Chondrocyte (in vitro differentiated cells): ENCODE measurements around the gene PCDHGA7. TPM values are rescaled to one million over a fixed set of nuclear protein-coding genes. Genes with fewer than 3 reads are reported as not detected.
"Not testable (repeated sequence)": the region's sequence is repeated elsewhere in the genome, so short reads cannot be mapped to it uniquely, and the experiment has no call there.

Experiments
- DNase-seq: peaks from one replicate; pipeline ENCODE4 v3.0.0; 2021; ENCODE audit warnings: mixed read lengths, low spot score
- H3K27ac Mint-ChIP-seq: one replicate; pipeline ENCODE4 v1.8.0; 2021; ENCODE audit warnings: mild to moderate bottlenecking, moderate library complexity, mixed read lengths; ENCODE audit not compliant: unreplicated experiment
- H3K27me3 Mint-ChIP-seq: 2 replicates; pipeline ENCODE4 v1.8.0; 2021; ENCODE audit warnings: low read depth, mixed read lengths
- H3K36me3 Mint-ChIP-seq: 2 replicates; pipeline ENCODE4 v1.8.0; 2021; ENCODE audit warnings: low read depth, mixed read lengths
- H3K4me1 Mint-ChIP-seq: 2 replicates; pipeline ENCODE4 v1.8.0; 2021; ENCODE audit warnings: low read depth, mild to moderate bottlenecking, mixed read lengths
- H3K4me3 Mint-ChIP-seq: one replicate; pipeline ENCODE4 v1.8.0; 2021; ENCODE audit warnings: mild to moderate bottlenecking, moderate library complexity, mixed read lengths; ENCODE audit not compliant: unreplicated experiment
- H3K9me3 Mint-ChIP-seq: 2 replicates; pipeline ENCODE4 v1.8.0; 2021; ENCODE audit warnings: low read depth, mixed read lengths
- total RNA-seq: library from RNA; stranded (reverse); gene quantifications from 3 replicates; pipeline ENCODE4 v1.2.1, GENCODE V29; 2021
- TF ChIP-seq, protein P1 (sequence below): fragments of 200-600 bp; sonication (generic); IDR thresholded peaks from 2 replicates; pipeline ENCODE4 v1.5.0; 2021; ENCODE audit warnings: antibody characterized with exemption, mild to moderate bottlenecking, moderate library complexity

PCDHGA7 gene
- total RNA-seq, 1 donor from 2014 or later = 0.17 TPM

DNA sequence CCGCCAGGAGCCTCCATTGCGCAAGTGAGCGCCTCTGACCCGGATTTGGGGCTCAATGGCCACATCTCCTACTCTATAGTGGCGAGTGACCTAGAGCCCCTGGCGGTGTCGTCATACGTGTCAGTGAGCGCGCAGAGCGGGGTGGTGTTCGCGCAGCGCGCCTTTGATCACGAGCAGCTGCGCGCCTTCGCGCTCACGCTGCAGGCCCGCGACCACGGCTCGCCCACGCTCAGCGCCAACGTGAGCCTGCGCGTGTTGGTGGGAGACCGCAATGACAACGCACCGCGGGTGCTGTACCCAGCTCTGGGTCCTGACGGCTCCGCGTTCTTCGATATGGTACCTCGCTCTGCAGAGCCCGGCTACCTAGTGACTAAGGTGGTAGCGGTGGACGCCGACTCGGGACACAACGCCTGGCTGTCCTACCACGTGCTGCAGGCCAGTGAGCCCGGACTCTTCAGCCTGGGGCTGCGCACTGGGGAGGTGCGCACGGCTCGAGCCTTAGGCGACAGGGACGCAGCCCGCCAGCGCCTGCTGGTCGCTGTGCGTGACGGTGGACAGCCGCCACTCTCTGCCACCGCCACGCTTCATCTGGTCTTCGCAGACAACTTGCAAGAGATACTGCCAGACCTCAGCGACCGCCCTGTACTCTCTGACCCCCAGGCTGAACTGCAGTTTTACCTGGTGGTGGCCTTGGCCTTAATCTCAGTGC, 27.2 kb downstream of the PCDHGA7 start:
- TF ChIP-seq, protein P1, sequence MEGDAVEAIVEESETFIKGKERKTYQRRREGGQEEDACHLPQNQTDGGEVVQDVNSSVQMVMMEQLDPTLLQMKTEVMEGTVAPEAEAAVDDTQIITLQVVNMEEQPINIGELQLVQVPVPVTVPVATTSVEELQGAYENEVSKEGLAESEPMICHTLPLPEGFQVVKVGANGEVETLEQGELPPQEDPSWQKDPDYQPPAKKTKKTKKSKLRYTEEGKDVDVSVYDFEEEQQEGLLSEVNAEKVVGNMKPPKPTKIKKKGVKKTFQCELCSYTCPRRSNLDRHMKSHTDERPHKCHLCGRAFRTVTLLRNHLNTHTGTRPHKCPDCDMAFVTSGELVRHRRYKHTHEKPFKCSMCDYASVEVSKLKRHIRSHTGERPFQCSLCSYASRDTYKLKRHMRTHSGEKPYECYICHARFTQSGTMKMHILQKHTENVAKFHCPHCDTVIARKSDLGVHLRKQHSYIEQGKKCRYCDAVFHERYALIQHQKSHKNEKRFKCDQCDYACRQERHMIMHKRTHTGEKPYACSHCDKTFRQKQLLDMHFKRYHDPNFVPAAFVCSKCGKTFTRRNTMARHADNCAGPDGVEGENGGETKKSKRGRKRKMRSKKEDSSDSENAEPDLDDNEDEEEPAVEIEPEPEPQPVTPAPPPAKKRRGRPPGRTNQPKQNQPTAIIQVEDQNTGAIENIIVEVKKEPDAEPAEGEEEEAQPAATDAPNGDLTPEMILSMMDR = no peak
- Mint-ChIP-seq H3K27ac (no peak overlapping the region), H3K9me3 (peaks cover 36% of the 10 kb centered on the region), H3K27me3 (no peaks in the 10 kb centered on the region), H3K4me1 (peaks cover 41% of the 10 kb centered on the region), H3K4me3 (peak overlapping the region; percentile 93), H3K36me3 (peaks cover 44% of the 10 kb centered on the region)
- no peak for DNase-seq

DNA sequence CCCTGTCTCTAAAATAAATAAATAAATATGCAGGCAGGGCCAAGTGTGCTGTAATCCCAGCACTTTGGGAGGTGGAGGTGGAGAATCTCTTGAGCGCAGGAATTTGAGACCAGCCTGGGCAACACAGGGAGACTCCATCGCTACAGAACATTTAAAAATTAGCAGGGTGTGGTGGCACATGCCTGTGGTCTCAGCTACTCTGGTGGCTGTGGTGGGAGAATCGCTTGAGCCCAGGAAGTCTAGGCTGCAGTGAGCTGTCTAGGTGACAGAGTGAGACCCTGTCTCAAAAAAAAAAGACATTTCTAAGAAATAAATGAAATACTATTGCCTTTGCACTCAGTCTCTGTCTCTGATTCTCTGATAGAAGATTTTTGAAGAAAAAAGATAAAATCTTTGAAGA, 29.0 kb downstream of the PCDHGA7 start:
- peaks cover 41% of the 10 kb centered on the region for H3K4me1 Mint-ChIP-seq
- TF ChIP-seq, protein P1 = no peak
- H3K27me3 Mint-ChIP-seq = no peaks in the 10 kb centered on the region
- peak overlapping the region; percentile 70 for H3K27ac Mint-ChIP-seq
- peak overlapping the region; percentile 50 for H3K4me3 Mint-ChIP-seq
- H3K36me3 Mint-ChIP-seq = peaks cover 53% of the 10 kb centered on the region
- H3K9me3 Mint-ChIP-seq = peaks cover 44% of the 10 kb centered on the region
- DNase-seq = no peak

DNA sequence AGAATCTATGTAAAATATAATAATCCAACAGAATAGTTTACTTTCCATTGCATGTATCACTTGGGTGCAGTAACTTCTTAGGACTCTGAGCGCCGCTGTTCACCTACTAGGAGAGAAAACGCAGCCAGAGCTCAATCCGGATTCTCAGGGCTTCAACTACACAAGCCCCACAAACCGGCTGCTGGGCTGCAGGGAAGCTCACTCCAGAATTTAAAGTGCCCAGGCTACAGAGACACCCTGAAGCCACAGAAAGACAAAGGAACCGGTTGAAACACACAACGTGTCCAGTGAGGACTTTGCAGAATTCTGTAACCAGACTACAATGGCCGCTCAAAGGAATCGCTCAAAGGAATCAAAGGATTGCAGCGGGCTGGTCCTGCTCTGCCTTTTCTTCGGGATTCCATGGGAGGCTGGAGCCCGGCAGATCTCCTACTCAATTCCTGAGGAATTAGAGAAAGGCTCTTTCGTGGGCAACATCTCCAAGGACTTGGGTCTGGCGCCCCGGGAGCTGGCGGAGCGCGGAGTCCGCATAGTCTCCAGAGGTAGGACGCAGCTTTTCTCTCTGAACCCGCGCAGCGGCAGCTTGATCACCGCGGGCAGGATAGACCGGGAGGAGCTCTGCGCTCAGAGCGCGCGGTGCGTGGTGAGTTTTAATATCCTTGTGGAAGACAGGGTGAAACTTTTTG, 30.5 kb downstream of the PCDHGA7 start, which contains the start of gene PCDHGA10:
Gene PCDHGA10, plus strand, starts transcription at position 134 of the 686 bp plus-strand sequence. Its CDS starts 189 bp downstream, at position 323.
- no peaks in the 10 kb centered on the region for H3K27me3 Mint-ChIP-seq
- TF ChIP-seq, protein P1 = peak; percentile 78
- no peak for DNase-seq
- peaks cover 48% of the 10 kb centered on the region for H3K9me3 Mint-ChIP-seq
- H3K27ac Mint-ChIP-seq = peak within 1 kb of the TSS; percentile 86
- H3K4me3 Mint-ChIP-seq = peak within 1 kb of the TSS; percentile 82
- peaks cover 35% of the 10 kb centered on the region for H3K4me1 Mint-ChIP-seq
- H3K36me3 Mint-ChIP-seq = peaks cover 56% of the 10 kb centered on the region

DNA sequence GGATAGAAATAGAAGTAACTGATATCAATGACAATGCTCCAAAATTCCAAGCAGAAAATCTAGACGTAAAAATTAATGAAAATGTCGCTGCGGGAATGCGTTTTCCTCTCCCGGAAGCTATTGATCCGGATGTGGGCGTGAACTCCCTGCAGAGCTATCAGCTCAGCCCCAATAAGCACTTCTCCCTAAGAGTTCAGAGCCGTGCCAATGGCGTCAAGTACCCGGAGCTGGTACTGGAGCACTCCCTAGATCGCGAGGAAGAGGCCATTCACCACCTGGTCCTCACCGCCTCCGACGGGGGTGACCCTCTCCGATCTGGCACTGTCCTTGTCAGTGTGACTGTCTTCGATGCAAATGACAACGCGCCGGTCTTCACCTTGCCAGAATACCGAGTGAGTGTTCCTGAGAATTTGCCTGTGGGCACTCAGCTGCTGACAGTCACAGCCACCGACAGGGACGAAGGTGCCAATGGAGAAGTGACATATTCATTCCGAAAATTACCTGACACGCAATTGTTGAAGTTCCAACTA, 31.1 kb downstream of the PCDHGA7 start:
- H3K27me3 Mint-ChIP-seq = no peaks in the 10 kb centered on the region
- TF ChIP-seq, protein P1 = no peak
- H3K4me1 Mint-ChIP-seq = peaks cover 30% of the 10 kb centered on the region
- H3K9me3 Mint-ChIP-seq = peaks cover 51% of the 10 kb centered on the region
- peaks cover 58% of the 10 kb centered on the region for H3K36me3 Mint-ChIP-seq
- no peak for DNase-seq
- peak overlapping the region; percentile 82 for H3K4me3 Mint-ChIP-seq
- peak overlapping the region; percentile 86 for H3K27ac Mint-ChIP-seq

DNA sequence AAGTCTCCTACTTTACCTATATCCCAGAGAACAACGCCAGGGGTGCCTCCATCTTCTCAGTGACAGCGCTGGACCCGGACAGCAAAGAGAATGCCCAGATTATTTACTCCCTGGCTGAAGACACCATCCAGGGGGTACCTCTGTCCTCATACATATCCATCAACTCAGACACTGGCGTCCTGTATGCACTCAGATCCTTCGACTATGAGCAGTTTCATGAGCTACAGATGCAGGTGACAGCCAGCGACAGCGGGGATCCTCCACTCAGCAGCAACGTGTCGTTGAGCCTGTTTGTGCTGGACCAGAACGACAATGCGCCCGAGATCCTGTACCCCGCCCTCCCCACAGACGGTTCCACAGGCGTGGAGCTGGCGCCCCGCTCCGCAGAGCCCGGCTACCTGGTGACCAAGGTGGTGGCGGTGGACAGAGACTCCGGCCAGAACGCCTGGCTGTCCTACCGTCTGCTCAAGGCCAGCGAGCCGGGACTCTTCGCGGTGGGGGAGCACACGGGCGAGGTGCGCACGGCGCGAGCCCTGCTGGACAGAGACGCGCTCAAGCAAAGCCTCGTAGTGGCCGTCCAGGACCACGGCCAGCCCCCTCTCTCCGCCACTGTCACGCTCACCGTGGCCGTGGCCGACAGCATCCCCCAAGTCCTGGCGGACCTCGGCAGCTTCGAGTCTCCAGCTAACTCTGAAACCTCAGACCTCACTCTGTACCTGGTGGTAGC, 32.2 kb downstream of the PCDHGA7 start:
- not testable (repeated sequence) for H3K27ac Mint-ChIP-seq, DNase-seq, H3K27me3 Mint-ChIP-seq, H3K4me3 Mint-ChIP-seq
- peaks cover 50% of the 10 kb centered on the region for H3K9me3 Mint-ChIP-seq
- peaks cover 58% of the 10 kb centered on the region for H3K36me3 Mint-ChIP-seq
- H3K4me1 Mint-ChIP-seq = peaks cover 23% of the 10 kb centered on the region

DNA sequence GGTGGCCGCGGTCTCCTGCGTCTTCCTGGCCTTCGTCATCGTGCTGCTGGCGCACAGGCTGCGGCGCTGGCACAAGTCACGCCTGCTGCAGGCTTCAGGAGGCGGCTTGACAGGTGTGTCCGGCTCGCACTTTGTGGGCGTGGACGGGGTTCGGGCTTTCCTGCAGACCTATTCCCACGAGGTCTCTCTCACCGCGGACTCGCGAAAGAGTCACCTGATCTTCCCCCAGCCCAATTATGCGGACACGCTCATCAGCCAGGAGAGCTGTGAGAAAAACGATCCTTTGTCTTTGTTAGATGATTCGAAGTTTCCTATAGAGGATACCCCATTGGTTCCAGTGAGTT, 32.7 kb downstream of the PCDHGA7 start:
- DNase-seq, H3K27me3 Mint-ChIP-seq, H3K4me3 Mint-ChIP-seq, H3K27ac Mint-ChIP-seq: not testable (repeated sequence)
- Mint-ChIP-seq H3K4me1 (peaks cover 21% of the 10 kb centered on the region), H3K36me3 (peaks cover 60% of the 10 kb centered on the region), H3K9me3 (peaks cover 52% of the 10 kb centered on the region)
